Keratinocyte (primary cell): ENCODE data around the gene IL1RL1. TPM values are rescaled to one million over a fixed set of nuclear protein-coding genes. Genes with fewer than 3 reads are reported as not detected.

ENCODE experiments used
- DNase-seq: peaks from one replicate; pipeline ENCODE4 v3.0.0-alpha.2; 2011; ENCODE audit warnings: low read depth, missing footprints, low spot score
- FAIRE-seq: peaks from 2 replicates; lab custom pipeline; 2011; peaks lifted over from hg19 to GRCh38; lab: Jason Lieb, UNC
- H2AFZ ChIP-seq: 2 replicates; pipeline ENCODE4 v1.6.0; 2012; ENCODE audit warnings: low read length, control low read depth, inconsistent platforms; ENCODE audit not compliant: control insufficient read depth
- H3K27ac ChIP-seq: 2 replicates; pipeline ENCODE4 v1.5.1; 2011; ENCODE audit warnings: low read length; ENCODE audit not compliant: control insufficient read depth, insufficient read depth
- H3K27me3 ChIP-seq: 3 replicates; pipeline ENCODE4 v1.6.0; 2011; ENCODE audit warnings: low read length; ENCODE audit not compliant: control insufficient read depth, insufficient read depth; ENCODE audit errors: extremely low read depth
- H3K36me3 ChIP-seq, 2 experiments: 2 replicates in 1 of 2; 3 replicates in 1 of 2; pipeline ENCODE4 v1.5.1; 2011; ENCODE audit warnings: low read length in 2 of 2, mild to moderate bottlenecking in 1 of 2; ENCODE audit not compliant: control insufficient read depth in 2 of 2, insufficient read depth in 2 of 2; ENCODE audit errors: extremely low read depth in 1 of 2
- H3K4me1 ChIP-seq: 3 replicates; pipeline ENCODE4 v1.5.1; 2011; ENCODE audit warnings: low read length; ENCODE audit not compliant: control insufficient read depth, insufficient read depth; ENCODE audit errors: extremely low read depth
- H3K4me2 ChIP-seq: 3 replicates; pipeline ENCODE4 v1.6.0; 2011; ENCODE audit warnings: low read depth, low read length; ENCODE audit not compliant: control insufficient read depth, insufficient read depth; ENCODE audit errors: extremely low read depth
- H3K4me3 ChIP-seq, 3 experiments: fragments of 200-600 bp in 1 of 3; sonication (generic) in 1 of 3; 2 replicates in 2 of 3; 3 replicates in 1 of 3; pipeline ENCODE4 v1.5.1; 2011 to 2016; ENCODE audit warnings: low read length in 3 of 3, mild to moderate bottlenecking in 3 of 3, control low read depth in 2 of 3, inconsistent platforms in 1 of 3, low read depth in 1 of 3, mixed read lengths in 1 of 3, mixed run types in 1 of 3, moderate library complexity in 1 of 3; ENCODE audit not compliant: control insufficient read depth in 2 of 3, insufficient read depth in 2 of 3; ENCODE audit errors: extremely low read depth in 1 of 3
- H3K79me2 ChIP-seq: 2 replicates; pipeline ENCODE4 v1.6.0; 2012; ENCODE audit warnings: low read length; ENCODE audit not compliant: control insufficient read depth, insufficient read depth
- H3K9ac ChIP-seq: 3 replicates; pipeline ENCODE4 v1.6.0; 2011; ENCODE audit warnings: low read length; ENCODE audit not compliant: control insufficient read depth, insufficient read depth; ENCODE audit errors: extremely low read depth
- H3K9me1 ChIP-seq: 3 replicates; pipeline ENCODE4 v1.6.0; 2011; ENCODE audit warnings: low read length; ENCODE audit not compliant: control insufficient read depth, insufficient read depth; ENCODE audit errors: extremely low read depth
- H3K9me3 ChIP-seq: 2 replicates; pipeline ENCODE4 v1.5.1; 2012; ENCODE audit warnings: low read depth, low read length; ENCODE audit not compliant: control insufficient read depth
- H4K20me1 ChIP-seq: 3 replicates; pipeline ENCODE4 v1.6.0; 2011; ENCODE audit warnings: low read length; ENCODE audit not compliant: control insufficient read depth, insufficient read depth; ENCODE audit errors: extremely low read depth
- EZH2 ChIP-seq: IDR thresholded peaks from one replicate; pipeline ENCODE4 v1.6.1; 2012; ENCODE audit warnings: inconsistent platforms, mild to moderate bottlenecking, low read length, moderate library complexity
- dilution Hi-C: fragments of 300-500 bp; cut with MboI; formaldehyde crosslinking; loops from one replicate; pipeline ENCODE4 v1.7.0; 2020; ENCODE audit warnings: low sequenced_read_pairs; ENCODE audit not compliant: extremely low pct_ligation_motif_present
- polyA plus RNA-seq, 5 experiments: library from polyadenylated mRNA; depleted of rRNA in 3 of 5; stranded (reverse) in 3 of 5; stranded (forward) in 1 of 5; unstranded in 1 of 5; fragments of >200 nt; gene quantifications; 1 replicate in 1 of 5; 2 replicates in 3 of 5; 3 replicates in 1 of 5; pipeline versions ENCODE4 v1.2.1 to v1.2.3, GENCODE V29; 2011 to 2012; ENCODE audit warnings: missing spikeins in 2 of 5, low read depth in 1 of 5, low replicate concordance in 1 of 5
- TF ChIP-seq, protein P1 (sequence below), 3 experiments: IDR thresholded peaks in 1 of 3; conservative IDR thresholded peaks in 1 of 3; optimal IDR thresholded peaks in 1 of 3; 2 replicates in 2 of 3; 3 replicates in 1 of 3; pipeline versions ENCODE3 to v1.5.1; 2011; ENCODE audit warnings: low read length in 3 of 3, mild to moderate bottlenecking in 3 of 3, moderate library complexity in 2 of 3, control low read depth in 1 of 3, inconsistent platforms in 1 of 3; ENCODE audit not compliant: insufficient read depth in 2 of 3; ENCODE audit errors: extremely low read depth in 1 of 3

The IL1RL1 gene
- polyA plus RNA-seq, 1 donor (not counting 4 experiments of a cell fraction or from before 2014, with no cell fraction given) = 0.93 TPM

GRCh38 chr2:102285368-102285767, 26.0 kb upstream of the IL1RL1 start:
- no peak for DNase-seq

DNA sequence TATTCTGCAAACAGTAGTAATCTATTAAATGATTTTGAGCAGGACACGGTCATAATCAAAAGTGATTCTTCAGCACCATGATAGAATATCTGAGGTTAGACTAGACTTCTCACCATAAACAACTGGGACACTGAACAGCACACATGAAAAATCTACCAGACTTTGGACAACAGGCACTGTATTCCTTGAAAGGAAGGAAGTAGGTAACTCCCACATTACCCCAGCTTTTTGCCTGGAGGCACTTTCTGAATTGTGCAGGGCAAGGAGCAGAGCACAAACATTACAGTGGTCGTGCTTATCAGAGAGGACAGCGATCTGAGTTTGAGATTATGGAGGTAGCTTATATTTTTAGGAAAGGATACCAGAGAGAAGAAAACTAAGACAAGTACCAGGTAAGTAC, 25.3 kb upstream of the IL1RL1 start:
- no peaks in the 10 kb centered on the region for H3K36me3 ChIP-seq
- DNase-seq = no peak
- H3K4me2 ChIP-seq = no peak overlapping the region
- FAIRE-seq = peak; percentile 46
- H3K27ac ChIP-seq = no peak overlapping the region
- no peaks in the 10 kb centered on the region for H3K79me2 ChIP-seq
- H3K4me3 ChIP-seq = no peak overlapping the region
- H3K4me1 ChIP-seq = peaks cover 4% of the 10 kb centered on the region
- H2AFZ ChIP-seq = no peak overlapping the region
- TF ChIP-seq, protein P1, sequence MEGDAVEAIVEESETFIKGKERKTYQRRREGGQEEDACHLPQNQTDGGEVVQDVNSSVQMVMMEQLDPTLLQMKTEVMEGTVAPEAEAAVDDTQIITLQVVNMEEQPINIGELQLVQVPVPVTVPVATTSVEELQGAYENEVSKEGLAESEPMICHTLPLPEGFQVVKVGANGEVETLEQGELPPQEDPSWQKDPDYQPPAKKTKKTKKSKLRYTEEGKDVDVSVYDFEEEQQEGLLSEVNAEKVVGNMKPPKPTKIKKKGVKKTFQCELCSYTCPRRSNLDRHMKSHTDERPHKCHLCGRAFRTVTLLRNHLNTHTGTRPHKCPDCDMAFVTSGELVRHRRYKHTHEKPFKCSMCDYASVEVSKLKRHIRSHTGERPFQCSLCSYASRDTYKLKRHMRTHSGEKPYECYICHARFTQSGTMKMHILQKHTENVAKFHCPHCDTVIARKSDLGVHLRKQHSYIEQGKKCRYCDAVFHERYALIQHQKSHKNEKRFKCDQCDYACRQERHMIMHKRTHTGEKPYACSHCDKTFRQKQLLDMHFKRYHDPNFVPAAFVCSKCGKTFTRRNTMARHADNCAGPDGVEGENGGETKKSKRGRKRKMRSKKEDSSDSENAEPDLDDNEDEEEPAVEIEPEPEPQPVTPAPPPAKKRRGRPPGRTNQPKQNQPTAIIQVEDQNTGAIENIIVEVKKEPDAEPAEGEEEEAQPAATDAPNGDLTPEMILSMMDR (optimal IDR thresholded peaks at IDR 0.05 in 1 of 3, IDR thresholded peaks at IDR 0.05 in 1 of 3, conservative IDR thresholded peaks at IDR 0.05 in 1 of 3; ENCODE audit: extremely low read depth in 1 of 3, insufficient read depth in 2 of 3, low read length in 3 of 3) = no peak
- no peak for TF ChIP-seq EZH2
- no peaks in the 10 kb centered on the region for H3K9me1 ChIP-seq
- no peaks in the 10 kb centered on the region for H3K9me3 ChIP-seq
- no peaks in the 10 kb centered on the region for H3K27me3 ChIP-seq
- dilution Hi-C loops = no loop called here
- H3K9ac ChIP-seq = no peak overlapping the region
- H4K20me1 ChIP-seq = no peaks in the 10 kb centered on the region

More at GRCh38 chr2:102285368-102285767, 26.0 kb upstream of the IL1RL1 start:
- dilution Hi-C loops = no loop called here
- Histone ChIP-seq H3K9me1 (no peaks in the 10 kb centered on the region), H3K79me2 (no peaks in the 10 kb centered on the region), H3K4me3 (no peak overlapping the region), H3K27ac (no peak overlapping the region), H4K20me1 (no peaks in the 10 kb centered on the region), H3K36me3 (no peaks in the 10 kb centered on the region), H2AFZ (no peak overlapping the region), H3K27me3 (no peaks in the 10 kb centered on the region), H3K9me3 (no peaks in the 10 kb centered on the region), H3K4me2 (no peak overlapping the region), H3K9ac (no peak overlapping the region), H3K4me1 (peaks cover 4% of the 10 kb centered on the region)
- TF ChIP-seq, protein P1 (optimal IDR thresholded peaks at IDR 0.05 in 1 of 3, IDR thresholded peaks at IDR 0.05 in 1 of 3, conservative IDR thresholded peaks at IDR 0.05 in 1 of 3; ENCODE audit: extremely low read depth in 1 of 3, insufficient read depth in 2 of 3, low read length in 3 of 3) = no peak
- TF ChIP-seq EZH2 = no peak
- FAIRE-seq = no peak
